NCI-H82 (cell line): ENCODE data around the gene RSPO3.

Experiments
- DNase-seq: peaks from one replicate; lab custom pipeline; 2025; lab: John Stamatoyannopoulos, UW

The RSPO3 gene

DNA sequence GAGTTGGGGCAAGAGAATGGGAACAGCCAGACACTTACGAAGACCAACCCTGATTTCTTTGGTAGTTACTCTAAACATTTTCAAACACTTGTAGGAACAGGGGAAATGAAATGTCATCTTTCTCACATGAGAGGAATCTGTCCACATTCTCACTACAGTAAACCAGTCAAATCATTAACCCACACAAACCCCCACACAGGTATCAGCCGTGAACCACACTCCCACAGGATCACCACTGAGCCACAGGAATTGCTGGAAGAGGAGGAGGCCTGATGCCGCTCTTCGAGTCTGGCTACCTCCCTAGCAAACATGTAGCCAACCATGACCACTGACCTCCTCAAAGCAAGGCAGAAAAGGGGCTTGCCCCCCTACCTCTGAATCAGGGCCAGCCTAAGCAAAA lies 6.9 kb upstream of the RSPO3 start:
- DNase-seq, result no peak

DNA sequence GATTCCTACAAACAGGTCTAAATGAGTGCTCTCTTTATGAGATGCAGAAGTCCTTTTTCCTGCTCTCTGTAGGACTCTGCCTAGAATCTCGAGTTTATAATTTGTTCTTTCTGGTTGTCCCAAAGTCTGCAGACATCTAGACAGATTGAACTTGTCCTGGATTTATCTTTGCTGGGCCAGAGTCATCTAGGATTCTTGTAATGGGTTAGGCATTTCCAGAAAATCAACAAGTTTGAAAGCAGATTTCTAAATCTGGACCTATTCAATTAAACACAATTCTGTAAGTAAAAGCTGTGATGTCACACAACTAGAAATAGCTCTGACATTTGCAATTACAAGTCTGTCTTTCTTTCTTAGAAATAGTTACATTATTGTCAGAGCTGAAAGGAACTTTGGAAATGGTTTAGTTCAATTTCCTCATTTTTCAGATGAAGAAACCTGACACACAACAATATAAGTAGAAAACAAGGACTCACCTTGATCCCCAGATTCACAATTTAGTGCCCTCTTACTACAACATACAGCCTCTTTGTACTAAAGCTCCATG lies 4.2 kb upstream of the RSPO3 start:
- no peak for DNase-seq

DNA sequence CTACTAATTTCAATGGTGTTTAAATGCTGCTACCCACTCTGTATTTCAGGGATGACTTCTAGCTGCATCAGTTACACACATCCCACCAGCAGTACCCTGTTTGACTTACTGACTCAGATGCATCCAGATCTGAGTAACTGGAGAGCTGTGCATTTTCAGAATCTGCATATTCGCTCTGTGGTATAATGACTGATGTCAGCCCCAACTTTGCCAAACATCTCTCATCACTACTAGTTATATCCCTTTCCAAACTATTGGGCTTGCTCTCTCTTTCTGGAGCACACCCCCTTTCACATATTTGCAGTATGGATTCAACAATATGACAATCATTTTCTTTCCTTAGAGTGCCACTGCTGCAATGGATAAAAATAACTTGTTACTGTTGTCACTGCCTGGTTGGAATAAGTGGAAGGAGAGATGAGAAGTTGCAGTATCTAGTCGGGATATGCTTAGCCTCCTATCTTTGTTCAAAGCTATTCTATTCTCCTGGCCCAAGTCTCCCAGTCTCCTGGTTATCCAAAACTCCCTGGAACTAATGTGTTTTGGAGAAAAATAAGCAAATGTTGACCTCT lies 3.3 kb upstream of the RSPO3 start:
- no peak for DNase-seq

DNA sequence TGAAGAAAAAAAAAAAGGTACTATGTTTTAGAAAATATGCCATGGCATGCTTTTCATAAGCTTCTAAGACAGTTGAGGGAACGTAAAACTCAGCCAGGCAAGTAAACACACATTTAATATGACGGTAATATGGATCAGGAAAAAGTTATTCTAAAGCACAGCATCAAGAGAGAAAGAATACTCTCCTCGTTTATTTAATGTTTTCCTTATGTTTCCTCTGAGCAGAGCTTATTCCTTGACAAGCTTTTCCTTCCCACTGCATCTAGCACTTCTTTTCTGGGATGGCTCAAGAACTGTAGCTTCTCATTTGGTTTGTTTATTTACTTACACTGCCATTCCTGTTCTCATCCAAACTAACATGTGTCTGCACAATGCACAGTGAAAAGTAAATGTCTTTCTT lies 2.7 kb upstream of the RSPO3 start:
- no peak for DNase-seq

DNA sequence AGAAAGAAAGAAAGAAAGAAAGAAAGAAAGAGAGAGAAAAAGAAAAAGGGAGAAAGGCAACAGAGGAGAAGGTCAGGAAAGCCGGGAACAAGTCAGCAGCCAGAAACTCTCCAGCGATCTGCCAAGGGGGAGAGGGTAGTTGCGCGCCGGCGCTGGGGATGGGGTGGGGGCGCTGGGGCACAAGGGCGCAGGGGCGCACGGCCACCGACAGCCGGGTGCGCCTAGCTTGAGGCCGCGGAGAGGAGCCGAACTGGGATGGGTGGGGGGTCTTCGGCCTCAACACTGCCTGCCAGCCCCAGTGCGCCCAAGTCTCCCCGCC lies 533 bp upstream of the RSPO3 start:
- no peak for DNase-seq

DNA sequence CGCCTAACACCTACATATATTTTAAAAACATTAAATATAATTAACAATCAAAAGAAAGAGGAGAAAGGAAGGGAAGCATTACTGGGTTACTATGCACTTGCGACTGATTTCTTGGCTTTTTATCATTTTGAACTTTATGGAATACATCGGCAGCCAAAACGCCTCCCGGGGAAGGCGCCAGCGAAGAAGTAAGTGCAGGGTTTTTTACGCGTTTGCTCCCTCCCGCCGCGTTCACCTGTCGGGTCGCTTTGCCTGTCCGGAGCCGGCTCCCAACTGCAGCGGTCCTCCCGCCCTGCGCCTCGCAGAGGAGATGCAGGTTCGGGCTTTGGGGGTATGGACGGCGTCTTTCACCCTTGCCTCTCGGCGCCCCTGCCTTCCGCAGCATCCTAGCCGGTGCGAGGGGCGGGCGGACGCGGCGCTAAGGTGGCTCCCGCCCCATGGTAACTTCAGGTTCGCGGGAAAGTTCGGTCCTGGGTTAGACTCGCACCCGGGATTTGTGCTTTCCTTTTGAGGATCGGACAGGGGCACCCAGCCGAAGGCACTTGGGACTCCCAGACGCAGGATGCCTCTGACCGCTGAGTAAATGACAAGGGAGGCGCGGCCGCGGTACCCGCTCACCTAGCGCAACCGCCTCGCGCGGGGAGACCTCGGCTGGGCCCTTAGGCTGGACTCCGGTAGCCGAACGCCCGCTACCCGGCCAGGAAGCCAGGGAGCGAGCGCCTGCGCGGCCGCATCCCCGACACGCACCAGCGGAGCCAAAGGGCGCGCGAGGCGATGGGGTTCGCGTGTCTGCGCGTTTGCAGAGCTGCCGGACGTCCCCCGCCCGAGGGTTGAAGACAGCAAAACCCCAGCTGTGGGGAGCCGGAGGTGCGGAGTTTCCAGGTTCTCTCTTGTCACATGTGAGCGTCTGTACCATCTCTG lies 891 bp downstream of the RSPO3 start:
- DNase-seq, result peak; percentile 33

DNA sequence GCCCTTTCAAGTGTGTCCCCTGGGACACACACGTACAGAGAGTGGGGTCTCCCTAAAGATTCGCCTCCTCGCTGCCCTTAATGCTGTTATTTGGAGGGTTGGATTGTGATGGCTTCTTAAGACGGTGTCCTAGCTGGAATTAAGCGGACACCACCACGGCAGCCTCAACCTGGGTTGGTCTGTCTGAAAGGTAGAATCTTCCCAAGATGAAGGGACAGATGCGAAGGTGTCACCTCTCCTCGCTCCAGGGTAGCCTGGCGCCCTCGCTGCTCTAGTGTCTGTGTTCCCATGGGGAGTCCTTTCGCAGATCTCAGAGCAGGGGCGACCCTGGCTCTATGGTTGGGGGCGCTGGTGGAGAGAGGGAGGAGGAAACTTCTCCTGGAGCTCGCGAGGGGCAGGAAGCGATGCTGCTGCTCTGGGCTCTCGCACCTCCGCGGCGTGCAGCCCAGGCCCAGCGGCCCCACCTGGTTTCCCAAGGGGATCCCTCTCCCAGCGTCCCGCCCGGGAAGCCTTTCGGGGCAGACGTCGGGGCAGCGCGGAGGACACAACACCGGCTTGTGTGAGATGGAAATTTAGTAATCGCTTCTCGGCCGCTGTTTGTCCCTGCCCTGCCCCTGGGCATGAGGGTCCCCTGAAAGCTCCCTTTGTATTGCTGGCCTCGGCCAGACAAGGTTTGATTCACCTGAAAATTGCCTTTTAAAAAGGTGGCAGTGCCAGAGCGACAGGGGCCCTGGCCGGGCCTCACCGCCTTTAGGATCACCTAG lies 1.7 kb downstream of the RSPO3 start:
- DNase-seq, result peak; percentile 24

DNA sequence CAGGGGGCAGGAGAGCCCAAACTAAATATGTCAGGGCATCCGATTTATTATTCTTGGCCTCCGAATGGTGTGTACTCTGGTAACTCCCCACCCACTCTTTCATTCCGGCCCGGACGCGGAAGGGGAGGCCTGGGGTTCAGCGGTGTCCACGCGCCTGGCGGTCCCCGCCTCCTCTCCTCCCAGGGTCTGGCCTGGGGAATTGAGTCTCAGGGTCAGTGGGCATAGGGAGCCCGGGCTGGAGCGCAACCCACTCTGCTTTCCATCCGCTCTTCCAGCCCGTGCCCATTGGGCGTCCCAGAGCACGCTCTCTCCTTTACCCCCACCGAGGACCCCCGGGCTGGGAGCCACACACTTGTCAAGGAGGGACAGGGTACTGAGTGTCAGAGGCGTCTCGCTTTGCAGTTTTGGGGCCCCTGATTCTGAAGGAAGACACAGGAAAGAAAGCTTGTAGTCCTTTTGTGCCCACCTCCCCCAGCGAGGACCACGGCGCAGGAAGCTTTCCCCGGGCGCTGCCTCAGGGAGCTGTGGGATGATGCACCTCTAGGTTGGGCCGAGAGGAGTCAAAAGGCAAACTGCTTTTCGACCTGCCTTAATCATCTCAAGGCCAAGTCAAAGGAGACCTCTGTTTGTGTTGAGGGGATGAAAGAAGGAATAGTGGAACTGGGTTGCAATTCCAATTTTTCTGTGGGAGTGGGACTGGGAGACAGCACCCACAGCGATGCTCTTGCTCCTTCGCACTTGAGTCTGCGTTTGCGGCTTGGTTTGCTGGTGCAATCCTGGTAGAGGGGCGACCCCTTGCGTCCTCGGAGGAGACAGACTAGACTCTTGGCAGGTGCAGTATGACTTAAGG lies 2.5 kb downstream of the RSPO3 start:
- DNase-seq, result peak; percentile 88

DNA sequence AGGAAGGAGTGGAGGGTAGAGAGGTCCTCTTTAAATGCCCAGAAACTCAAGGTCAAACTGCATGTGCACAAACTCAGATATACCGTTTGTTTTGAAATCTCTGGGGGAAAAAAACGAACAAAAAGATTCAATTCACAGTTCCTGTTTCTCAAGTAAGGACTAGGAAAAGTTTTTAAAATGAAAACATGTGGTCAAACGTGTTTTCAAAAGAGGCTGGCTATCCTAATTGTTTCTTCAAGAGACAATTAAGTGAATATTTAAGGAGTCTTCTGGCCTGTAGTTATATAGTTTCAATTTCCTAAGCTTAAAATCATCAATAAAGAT lies 3.1 kb downstream of the RSPO3 start:
- DNase-seq, result no peak

DNA sequence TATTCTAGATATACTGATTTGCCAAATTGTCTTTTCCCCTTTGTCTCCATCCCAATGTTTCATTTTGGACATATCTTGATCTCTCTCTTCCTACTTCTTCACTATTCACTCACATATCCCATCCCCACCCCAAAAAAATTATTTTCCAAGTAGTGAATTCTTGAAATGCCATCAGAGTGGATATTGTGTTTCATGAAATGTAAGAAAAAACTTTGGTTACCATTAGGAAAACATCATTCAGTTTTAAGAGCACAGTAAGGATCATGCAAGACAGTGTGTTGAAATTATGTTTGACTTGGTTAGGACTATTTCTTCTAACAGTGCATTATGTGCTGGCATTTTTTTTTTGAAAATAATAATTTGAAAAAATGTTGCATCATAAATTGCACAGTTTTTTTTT lies 5.7 kb downstream of the RSPO3 start:
- no peak for DNase-seq

DNA sequence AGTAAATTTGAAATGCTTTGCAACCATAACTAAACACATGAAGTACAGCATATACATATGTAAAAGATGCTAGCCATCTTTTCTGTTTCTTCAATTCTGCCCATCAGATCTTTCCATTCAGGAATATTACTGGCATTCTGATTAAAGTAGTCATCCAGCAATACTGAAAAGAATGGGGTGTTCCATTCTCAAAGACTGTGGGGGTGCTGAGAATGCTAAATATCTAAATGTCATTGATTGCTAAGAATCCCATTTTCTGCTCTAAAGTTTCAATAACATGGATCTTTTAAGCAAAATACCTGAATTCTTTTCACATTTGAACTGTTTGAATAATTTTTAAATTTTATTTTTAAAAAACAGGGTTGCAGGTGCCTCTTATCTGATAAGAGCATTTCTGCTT lies 6.2 kb downstream of the RSPO3 start:
- DNase-seq, result no peak

DNA sequence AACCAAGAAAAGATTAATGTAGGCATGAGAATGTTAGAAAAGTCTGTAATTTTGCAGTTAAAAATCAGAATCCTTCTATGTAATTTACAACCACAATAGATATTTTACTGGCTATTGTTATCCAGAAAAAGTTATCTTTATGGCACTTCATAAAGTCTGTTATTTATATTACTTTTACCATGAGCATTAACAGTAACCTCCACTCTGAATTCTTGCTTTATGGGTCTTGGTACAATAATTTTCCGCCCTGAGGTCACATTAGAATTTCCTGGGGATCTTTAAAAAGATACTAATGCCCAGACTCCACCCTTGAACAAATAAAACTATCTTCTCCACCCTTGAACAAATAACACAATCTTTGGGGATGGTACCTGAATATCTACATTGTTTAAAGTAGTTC lies 9.6 kb downstream of the RSPO3 start:
- no peak for DNase-seq

DNA sequence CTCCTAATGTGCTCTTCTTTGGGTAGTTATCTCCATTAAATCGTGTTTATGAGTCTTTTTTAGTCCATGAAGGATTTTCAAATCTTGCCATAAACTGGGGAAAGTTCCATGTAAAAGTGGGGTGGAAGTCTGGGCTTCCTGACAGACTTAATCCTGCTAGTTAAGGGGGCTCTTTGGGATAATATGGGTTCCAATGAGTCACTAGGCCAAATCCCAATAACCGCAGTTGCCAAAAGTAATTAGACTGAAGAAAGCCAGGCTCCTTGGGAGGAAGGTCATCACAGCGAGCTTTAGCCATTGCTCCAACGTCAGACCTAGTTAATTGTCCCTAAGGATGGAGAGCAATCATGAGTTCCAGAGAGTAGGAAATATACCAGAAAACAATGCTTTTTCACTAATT lies 10.8 kb downstream of the RSPO3 start:
- no peak for DNase-seq

DNA sequence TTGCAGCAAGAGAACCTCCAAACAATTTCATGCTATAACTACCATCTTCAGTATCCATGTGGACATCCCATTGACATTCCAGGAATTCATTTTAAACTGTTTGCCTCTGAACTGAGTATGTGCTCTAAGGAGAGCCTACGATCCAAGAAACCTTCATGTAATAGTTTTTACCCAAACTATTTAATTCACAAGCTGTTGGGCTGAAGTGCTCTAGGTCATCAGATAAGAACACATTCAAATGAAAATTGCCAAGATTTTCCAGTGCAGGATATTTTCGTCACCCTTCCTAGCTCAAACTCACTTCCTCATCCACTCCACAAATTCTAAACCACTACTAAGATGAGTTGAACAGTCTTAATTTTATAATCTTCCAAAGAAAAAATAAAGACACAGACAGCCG lies 12.8 kb downstream of the RSPO3 start:
- DNase-seq, result no peak

DNA sequence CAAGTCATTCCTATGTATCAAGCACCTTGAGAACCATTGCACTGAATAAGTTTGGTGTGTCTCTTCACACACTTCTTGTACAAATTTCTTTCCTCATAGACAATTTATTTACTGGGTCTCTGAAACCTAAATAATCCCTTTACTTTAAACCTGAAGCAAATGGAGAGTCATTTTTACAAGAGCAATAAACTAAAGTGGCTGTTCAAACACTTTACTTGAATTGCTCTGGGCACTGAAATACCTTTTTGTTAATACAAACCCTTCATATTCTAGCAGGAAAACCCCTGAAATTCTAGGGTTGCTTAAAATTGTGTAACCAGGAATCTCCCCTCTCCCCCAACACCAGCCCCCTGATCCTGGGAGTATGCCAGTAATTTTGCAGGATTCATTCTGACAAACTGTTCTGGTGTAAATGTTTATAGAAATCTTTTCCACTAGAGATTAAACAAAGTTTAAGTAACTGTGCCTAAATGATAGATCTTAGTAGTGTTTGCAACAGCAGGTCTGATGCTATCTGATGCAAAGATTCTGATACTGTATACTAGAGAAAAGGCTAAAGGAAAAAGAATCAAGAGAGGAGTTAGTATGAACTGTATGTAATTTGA lies 13.4 kb downstream of the RSPO3 start:
- no peak for DNase-seq

DNA sequence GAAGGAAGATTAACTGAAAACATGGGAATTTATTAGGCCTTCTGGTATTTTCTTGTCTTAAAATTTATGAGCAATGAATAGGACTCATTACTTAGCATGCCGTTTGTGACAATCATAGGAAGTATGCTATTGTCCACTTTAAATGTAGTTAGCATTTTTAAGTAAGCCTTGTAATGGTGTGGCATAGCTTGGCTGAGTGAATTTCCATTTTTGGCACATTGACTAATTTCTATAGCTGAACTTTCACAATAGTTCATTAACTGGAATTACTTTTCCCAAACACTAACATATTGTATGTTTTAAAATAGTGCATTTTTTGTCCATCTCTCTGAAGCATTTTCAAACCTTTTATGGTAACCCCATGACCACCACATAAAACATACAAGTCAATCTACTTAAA lies 15.7 kb downstream of the RSPO3 start:
- DNase-seq, result no peak

DNA sequence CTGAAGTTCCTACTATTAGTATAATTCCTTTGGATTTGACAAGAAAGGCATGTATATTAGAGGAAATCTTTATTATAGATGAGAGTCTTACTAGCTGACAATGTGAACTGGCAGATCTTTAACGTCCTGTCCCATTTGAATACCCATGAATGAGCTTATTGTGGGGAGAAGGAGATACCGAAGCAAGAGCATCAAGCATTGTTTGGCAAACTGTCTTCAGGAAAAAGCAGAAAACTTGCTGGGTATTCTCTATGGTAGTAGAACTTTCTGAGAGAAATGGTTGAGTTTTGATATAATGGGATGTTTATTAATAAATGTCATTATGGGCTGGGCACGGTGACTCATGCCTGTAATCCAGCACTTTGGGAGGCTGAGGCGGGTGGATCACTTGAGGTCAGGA lies 18.3 kb downstream of the RSPO3 start:
- no peak for DNase-seq

DNA sequence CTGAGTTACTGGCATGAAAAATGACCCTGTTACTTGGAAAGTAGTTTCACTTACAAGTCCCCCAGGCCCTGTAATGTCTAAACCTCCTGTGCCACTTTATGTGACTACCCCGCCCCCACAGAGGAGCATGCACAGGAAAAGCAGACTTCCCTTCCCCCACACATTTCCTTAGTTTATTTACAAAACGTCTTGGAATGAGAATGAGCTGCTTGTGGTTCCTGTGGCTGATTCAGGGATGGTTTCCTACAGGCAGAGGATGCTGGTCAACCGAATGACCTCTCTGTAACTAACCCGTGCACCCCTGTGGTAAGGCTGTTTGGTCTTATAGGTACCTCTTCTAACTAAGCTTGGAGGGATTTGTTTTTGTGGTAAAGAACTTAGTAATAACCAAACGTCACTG lies 28.5 kb downstream of the RSPO3 start:
- DNase-seq, result no peak

DNA sequence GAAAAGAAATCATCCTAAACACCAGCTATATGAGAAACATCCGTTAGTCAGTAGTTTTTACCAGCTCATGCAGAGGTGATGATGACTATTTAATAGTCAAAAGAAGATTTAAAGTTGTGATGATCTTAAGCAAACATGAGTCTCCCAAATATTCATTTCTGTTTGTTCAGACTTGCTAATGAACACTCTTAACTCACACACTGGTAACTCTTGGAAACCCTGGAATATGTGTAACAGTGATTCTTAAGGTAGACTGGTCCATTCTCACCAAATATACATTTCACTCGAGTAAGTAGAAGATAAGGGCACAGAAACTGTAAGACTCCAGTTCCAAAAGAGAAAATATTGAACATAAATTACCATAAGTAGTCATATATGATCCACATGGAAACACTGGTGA lies 29.1 kb downstream of the RSPO3 start:
- DNase-seq, result no peak

DNA sequence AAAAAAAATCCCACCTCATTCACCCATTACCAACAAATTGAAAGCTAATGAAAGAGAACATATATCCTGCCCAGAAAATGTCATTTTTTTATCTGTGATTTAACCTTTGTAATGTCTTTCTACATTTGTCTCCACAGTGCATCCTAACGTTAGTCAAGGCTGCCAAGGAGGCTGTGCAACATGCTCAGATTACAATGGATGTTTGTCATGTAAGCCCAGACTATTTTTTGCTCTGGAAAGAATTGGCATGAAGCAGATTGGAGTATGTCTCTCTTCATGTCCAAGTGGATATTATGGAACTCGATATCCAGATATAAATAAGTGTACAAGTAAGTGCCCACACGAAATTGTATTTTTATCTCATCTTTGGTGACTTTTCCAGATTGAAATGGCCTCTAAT lies 30.0 kb downstream of the RSPO3 start:
- DNase-seq, result no peak

DNA sequence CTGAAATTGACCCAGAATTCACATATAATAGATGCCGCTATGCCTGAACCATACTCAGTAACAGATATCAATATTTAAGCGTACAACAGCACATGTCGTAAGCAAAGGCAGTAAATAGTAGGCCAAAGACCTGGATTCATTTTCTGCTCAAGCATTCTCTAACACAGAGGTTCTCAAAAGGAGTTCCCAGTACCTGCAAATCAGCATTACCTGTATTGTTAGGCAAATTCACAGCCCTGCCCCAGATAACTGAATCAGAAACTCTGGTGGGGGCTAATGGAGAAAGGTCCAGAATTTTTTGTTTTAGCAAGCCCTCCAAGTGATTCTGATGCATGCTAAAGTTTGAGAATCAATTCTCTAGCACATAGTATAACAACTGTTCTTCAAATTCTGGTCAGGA lies 36.0 kb downstream of the RSPO3 start:
- no peak for DNase-seq

DNA sequence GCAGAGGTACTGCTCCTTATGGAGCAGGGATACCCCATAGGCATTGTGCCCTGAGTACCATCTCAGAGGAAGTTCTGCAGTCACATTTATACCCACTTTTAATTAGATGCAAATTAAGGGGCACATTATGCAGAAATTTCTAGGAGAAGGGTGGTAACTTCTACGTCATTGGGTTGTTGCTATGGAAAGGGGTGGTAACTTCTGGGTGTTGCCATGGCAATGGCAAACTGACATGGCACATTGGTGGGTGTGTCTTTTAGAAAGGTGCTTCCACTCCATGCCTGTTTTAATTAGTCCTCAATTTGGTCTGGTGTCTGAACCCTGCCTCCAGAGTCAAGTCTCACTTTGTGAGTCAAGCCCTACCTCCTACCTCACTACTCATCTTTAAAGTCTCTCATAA lies 42.0 kb downstream of the RSPO3 start:
- no peak for DNase-seq
